Measurements from ENCODE around the gene FHL2.

FHL2 gene

GRCh38 chr2:105381101-105381668 is 17.7 kb downstream of the FHL2 start:
- Histone ChIP-seq H3K36me3 (ENCODE audit: low read length) (no peaks in the 10 kb centered on the region), H3K79me2 (ENCODE audit: insufficient read depth, low read length) (no peaks in the 10 kb centered on the region), H2AFZ (ENCODE audit: low read depth, low read length, severe bottlenecking) (no peak overlapping the region), H3K9me2 (replicated peaks; ENCODE audit: insufficient read depth, low read length) (no peaks in the 10 kb centered on the region), H4K20me1 (ENCODE audit: low read depth, low read length) (no peaks in the 10 kb centered on the region), H3K4me2 (ENCODE audit: low read depth, low read length, poor library complexity, severe bottlenecking) (no peak overlapping the region), H3K9me3 (ENCODE audit: insufficient read depth, low read length) (no peaks in the 10 kb centered on the region), H3K27me3 (ENCODE audit: low read length) (no peaks in the 10 kb centered on the region), H3F3A (ENCODE audit: insufficient read depth) (no peaks in the 10 kb centered on the region), H3K27ac (ENCODE audit: low read depth, low read length) (no peak overlapping the region), H3K4me3 (ENCODE audit: insufficient read depth, low read length, poor library complexity, severe bottlenecking) (no peak overlapping the region), H3K9ac (ENCODE audit: low read length) (no peak overlapping the region)
- TF ChIP-seq CTCF (IDR thresholded peaks at IDR 0.05; ENCODE audit: insufficient read depth, low read length, poor library complexity, severe bottlenecking): no peak
- TF ChIP-seq EZH2phosphoT487 (conservative IDR thresholded peaks at IDR 0.05; ENCODE audit: low read length): no peak

GRCh38 chr2:105380432-105381100 is 18.3 kb downstream of the FHL2 start:
- Histone ChIP-seq H3K27ac (ENCODE audit: low read depth, low read length) (no peak overlapping the region), H3K36me3 (ENCODE audit: low read length) (no peaks in the 10 kb centered on the region), H3K9me2 (replicated peaks; ENCODE audit: insufficient read depth, low read length) (no peaks in the 10 kb centered on the region), H3K9ac (ENCODE audit: low read length) (no peak overlapping the region), H3K27me3 (ENCODE audit: low read length) (no peaks in the 10 kb centered on the region), H3K4me2 (ENCODE audit: low read depth, low read length, poor library complexity, severe bottlenecking) (no peak overlapping the region), H3F3A (ENCODE audit: insufficient read depth) (no peaks in the 10 kb centered on the region), H3K9me3 (ENCODE audit: insufficient read depth, low read length) (no peaks in the 10 kb centered on the region), H3K4me3 (ENCODE audit: insufficient read depth, low read length, poor library complexity, severe bottlenecking) (no peak overlapping the region), H2AFZ (ENCODE audit: low read depth, low read length, severe bottlenecking) (no peak overlapping the region), H3K79me2 (ENCODE audit: insufficient read depth, low read length) (no peaks in the 10 kb centered on the region), H4K20me1 (ENCODE audit: low read depth, low read length) (no peaks in the 10 kb centered on the region)
- TF ChIP-seq EZH2phosphoT487 (conservative IDR thresholded peaks at IDR 0.05; ENCODE audit: low read length): no peak

GRCh38 chr2:105379741-105380186 is 19.1 kb downstream of the FHL2 start:
- H3K27ac ChIP-seq (ENCODE audit: low read depth, low read length): no peak overlapping the region
- TF ChIP-seq CTCF (IDR thresholded peaks at IDR 0.05; ENCODE audit: insufficient read depth, low read length, poor library complexity, severe bottlenecking): no peak
- TF ChIP-seq EZH2phosphoT487 (conservative IDR thresholded peaks at IDR 0.05; ENCODE audit: low read length): no peak
- no peaks in the 10 kb centered on the region for H3K9me2 ChIP-seq (replicated peaks; ENCODE audit: insufficient read depth, low read length)
- no peaks in the 10 kb centered on the region for H3K79me2 ChIP-seq (ENCODE audit: insufficient read depth, low read length)
- no peaks in the 10 kb centered on the region for H3F3A ChIP-seq (ENCODE audit: insufficient read depth)
- no peaks in the 10 kb centered on the region for H3K27me3 ChIP-seq (ENCODE audit: low read length)
- H4K20me1 ChIP-seq (ENCODE audit: low read depth, low read length): no peaks in the 10 kb centered on the region
- no peak overlapping the region for H3K9ac ChIP-seq (ENCODE audit: low read length)
- no peak overlapping the region for H2AFZ ChIP-seq (ENCODE audit: low read depth, low read length, severe bottlenecking)
- no peaks in the 10 kb centered on the region for H3K36me3 ChIP-seq (ENCODE audit: low read length)
- H3K4me3 ChIP-seq (ENCODE audit: insufficient read depth, low read length, poor library complexity, severe bottlenecking): no peak overlapping the region
- no peaks in the 10 kb centered on the region for H3K9me3 ChIP-seq (ENCODE audit: insufficient read depth, low read length)
- H3K4me2 ChIP-seq (ENCODE audit: low read depth, low read length, poor library complexity, severe bottlenecking): no peak overlapping the region

GRCh38 chr2:105378921-105379383 is 19.9 kb downstream of the FHL2 start:
- H3F3A ChIP-seq (ENCODE audit: insufficient read depth): no peaks in the 10 kb centered on the region
- no peaks in the 10 kb centered on the region for H3K79me2 ChIP-seq (ENCODE audit: insufficient read depth, low read length)
- H3K9me3 ChIP-seq (ENCODE audit: insufficient read depth, low read length): no peaks in the 10 kb centered on the region
- no peak overlapping the region for H3K27ac ChIP-seq (ENCODE audit: low read depth, low read length)
- no peaks in the 10 kb centered on the region for H3K27me3 ChIP-seq (ENCODE audit: low read length)
- H3K36me3 ChIP-seq (ENCODE audit: low read length): no peaks in the 10 kb centered on the region
- H3K9ac ChIP-seq (ENCODE audit: low read length): no peak overlapping the region
- no peak overlapping the region for H3K4me3 ChIP-seq (ENCODE audit: insufficient read depth, low read length, poor library complexity, severe bottlenecking)
- H4K20me1 ChIP-seq (ENCODE audit: low read depth, low read length): no peaks in the 10 kb centered on the region
- H2AFZ ChIP-seq (ENCODE audit: low read depth, low read length, severe bottlenecking): no peak overlapping the region
- H3K9me2 ChIP-seq (replicated peaks; ENCODE audit: insufficient read depth, low read length): no peaks in the 10 kb centered on the region
- no peak for TF ChIP-seq EZH2phosphoT487 (conservative IDR thresholded peaks at IDR 0.05; ENCODE audit: low read length)
- TF ChIP-seq CTCF (IDR thresholded peaks at IDR 0.05; ENCODE audit: insufficient read depth, low read length, poor library complexity, severe bottlenecking): no peak
- no peak overlapping the region for H3K4me2 ChIP-seq (ENCODE audit: low read depth, low read length, poor library complexity, severe bottlenecking)

Data from SU-DHL-6 (cell line).